OCI-LY7 (cell line): Measurements from ENCODE around the gene LRP4. TPM values are rescaled to one million over a fixed set of nuclear protein-coding genes. Genes with fewer than 3 reads are reported as not detected.

Source experiments
- BruUV-seq: library from RNA; stranded (reverse); fragments of 400-500 nt; replicated peaks from 2 replicates; lab custom pipeline; 2021; lab: Mats Ljungman, UMichigan
- CTCF ChIA-PET: fragments of 300-600 bp; sonication (Branson Sonifier 250); formaldehyde crosslinking; loops from one replicate; lab custom pipeline; 2022; ENCODE audit warnings: antibody characterized with exemption; ENCODE audit not compliant: unreplicated experiment; lab: Charles Lee
- POLR2A ChIA-PET: fragments of 300-600 bp; sonication (Branson Sonifier 250); formaldehyde crosslinking; loops from one replicate; lab custom pipeline; 2022; ENCODE audit warnings: antibody characterized with exemption; lab: Charles Lee
- DNase-seq: peaks from one replicate; pipeline ENCODE4 v3.0.0-alpha.2; 2015; ENCODE audit warnings: low spot score
- H2AFZ ChIP-seq: fragments of 200-600 bp; sonication (generic), shearing (Covaris generic); 2 replicates; pipeline ENCODE4 v1.6.1; 2014; ENCODE audit warnings: mild to moderate bottlenecking, antibody characterized with exemption, low read length, moderate library complexity
- H3K27ac ChIP-seq: fragments of 200-600 bp; sonication (generic); 2 replicates; pipeline ENCODE4 v1.5.1; 2014; ENCODE audit warnings: mixed run types, low read depth, mild to moderate bottlenecking, moderate library complexity, low read length, inconsistent platforms; ENCODE audit not compliant: poor library complexity, severe bottlenecking
- H3K36me3 ChIP-seq: fragments of 200-600 bp; sonication (generic); 2 replicates; pipeline ENCODE4 v1.6.1; 2014; ENCODE audit warnings: mild to moderate bottlenecking, antibody characterized with exemption, low read length, moderate library complexity, mixed read lengths; ENCODE audit not compliant: insufficient read depth
- H3K4me1 ChIP-seq: fragments of 200-600 bp; sonication (generic); 2 replicates; pipeline ENCODE4 v1.5.1; 2014; ENCODE audit warnings: mild to moderate bottlenecking, low read length; ENCODE audit not compliant: insufficient read depth, poor library complexity, severe bottlenecking
- H3K4me2 ChIP-seq: fragments of 200-600 bp; sonication (generic); 2 replicates; pipeline ENCODE4 v1.6.1; 2014; ENCODE audit warnings: mild to moderate bottlenecking, low read length
- H3K4me3 ChIP-seq: fragments of 200-600 bp; sonication (generic); 2 replicates; pipeline ENCODE4 v1.5.1; 2014; ENCODE audit warnings: mild to moderate bottlenecking, low read depth, low read length; ENCODE audit not compliant: poor library complexity, severe bottlenecking
- H3K79me2 ChIP-seq: fragments of 200-600 bp; sonication (generic); 2 replicates; pipeline ENCODE4 v1.6.1; 2016; ENCODE audit warnings: low read depth, mild to moderate bottlenecking, low read length, moderate library complexity, mixed read lengths; ENCODE audit not compliant: insufficient read depth
- H3K9me2 ChIP-seq: fragments of 200-600 bp; sonication (generic); 2 replicates; pipeline ENCODE4 v1.6.1; 2016; ENCODE audit warnings: mild to moderate bottlenecking, low read length, mixed read lengths; ENCODE audit not compliant: insufficient read depth
- H3K9me3 ChIP-seq: fragments of 200-600 bp; sonication (generic); 2 replicates; pipeline ENCODE4 v1.6.1; 2014; ENCODE audit warnings: mild to moderate bottlenecking, mixed run types, low read length, mixed read lengths
- H4K20me1 ChIP-seq: fragments of 200-600 bp; sonication (generic); 2 replicates; pipeline ENCODE4 v1.6.1; 2014; ENCODE audit warnings: mild to moderate bottlenecking, antibody characterized with exemption, low read length, moderate library complexity, mixed read lengths; ENCODE audit not compliant: insufficient read depth
- EZH2phosphoT487 ChIP-seq: fragments of 200-600 bp; sonication (generic); IDR thresholded peaks from 2 replicates; pipeline ENCODE4 v1.6.1; 2018; ENCODE audit warnings: low read depth, borderline replicate concordance, mild to moderate bottlenecking, mixed run types, antibody characterized with exemption, low read length, moderate library complexity, mixed read lengths
- intact Hi-C: fragments of 100-400 bp; cut with micrococcal nuclease; formaldehyde crosslinking; loops from one replicate; pipeline ENCODE4 v1.10.0; 2022; ENCODE audit not compliant: unreplicated experiment
- total RNA-seq, 2 experiments: library from RNA; depleted of rRNA in 1 of 2; stranded (reverse); fragments of >200 nt in 1 of 2; shearing (Covaris generic) in 1 of 2; gene quantifications; 2 replicates each; pipeline ENCODE4 v1.2.3, GENCODE V29; 2014 to 2022
- TF ChIP-seq, protein P1 (sequence below): fragments of 200-600 bp; sonication (generic); conservative IDR thresholded peaks from 2 replicates; pipeline ENCODE4 v1.5.1; 2014; ENCODE audit warnings: mild to moderate bottlenecking, antibody characterized with exemption, low read length, moderate library complexity, mixed read lengths

The LRP4 gene
- total RNA-seq, 2 experiments from 2014 or later, result 19.8 to 28.5 TPM

DNA sequence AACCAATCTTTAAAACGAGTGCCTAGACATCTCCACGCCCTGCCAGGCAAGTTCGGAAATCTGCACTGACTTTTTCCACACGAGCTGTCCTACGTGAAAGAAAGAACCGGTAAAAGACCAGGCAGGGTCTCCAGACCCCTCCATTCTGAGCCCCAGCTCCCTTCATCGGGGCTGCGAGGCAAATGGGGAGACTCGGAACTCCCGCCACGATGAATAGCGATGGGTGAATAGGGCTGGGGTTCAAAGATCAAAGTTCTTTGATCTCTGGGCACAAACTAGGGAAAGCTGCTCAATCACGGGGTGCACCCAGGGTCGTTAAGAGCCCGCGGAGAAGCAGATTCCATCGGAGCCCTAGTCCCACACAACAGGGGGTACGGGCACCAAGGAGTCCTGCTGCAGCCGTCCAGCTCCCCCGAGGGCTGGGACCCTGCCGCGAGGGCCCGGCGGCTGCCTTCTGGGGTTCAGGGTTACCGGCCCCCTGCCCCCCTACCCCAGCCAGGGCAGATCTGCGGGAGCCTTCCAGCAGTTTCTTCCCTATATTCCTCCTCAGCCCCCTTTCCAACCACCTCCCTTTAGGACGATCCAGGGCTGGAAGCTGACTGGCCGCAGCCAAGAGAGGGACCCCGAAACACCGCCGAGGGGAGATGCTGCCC is 1.1 kb downstream of the LRP4 start:
- ChIA-PET POLR2A (interaction anchor here (0.6 to 1.4 kb wide), 5 partner anchors 16 to 195 kb away, joined by 3 to 4 read pairs (median 3); no protein-coding TSS in a partner anchor), CTCF (no interaction called here)
- H4K20me1 ChIP-seq, result no peaks in the 10 kb centered on the region
- H3K9me2 ChIP-seq, result no peaks in the 10 kb centered on the region
- DNase-seq, result no peak
- H3K9me3 ChIP-seq, result no peaks in the 10 kb centered on the region
- no peak overlapping the region for H3K27ac ChIP-seq
- peak overlapping the region; percentile 75 for H3K4me2 ChIP-seq
- TF ChIP-seq EZH2phosphoT487, result no peak
- TF ChIP-seq, protein P1, sequence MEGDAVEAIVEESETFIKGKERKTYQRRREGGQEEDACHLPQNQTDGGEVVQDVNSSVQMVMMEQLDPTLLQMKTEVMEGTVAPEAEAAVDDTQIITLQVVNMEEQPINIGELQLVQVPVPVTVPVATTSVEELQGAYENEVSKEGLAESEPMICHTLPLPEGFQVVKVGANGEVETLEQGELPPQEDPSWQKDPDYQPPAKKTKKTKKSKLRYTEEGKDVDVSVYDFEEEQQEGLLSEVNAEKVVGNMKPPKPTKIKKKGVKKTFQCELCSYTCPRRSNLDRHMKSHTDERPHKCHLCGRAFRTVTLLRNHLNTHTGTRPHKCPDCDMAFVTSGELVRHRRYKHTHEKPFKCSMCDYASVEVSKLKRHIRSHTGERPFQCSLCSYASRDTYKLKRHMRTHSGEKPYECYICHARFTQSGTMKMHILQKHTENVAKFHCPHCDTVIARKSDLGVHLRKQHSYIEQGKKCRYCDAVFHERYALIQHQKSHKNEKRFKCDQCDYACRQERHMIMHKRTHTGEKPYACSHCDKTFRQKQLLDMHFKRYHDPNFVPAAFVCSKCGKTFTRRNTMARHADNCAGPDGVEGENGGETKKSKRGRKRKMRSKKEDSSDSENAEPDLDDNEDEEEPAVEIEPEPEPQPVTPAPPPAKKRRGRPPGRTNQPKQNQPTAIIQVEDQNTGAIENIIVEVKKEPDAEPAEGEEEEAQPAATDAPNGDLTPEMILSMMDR, result no peak
- no peak overlapping the region; the same call in 1 of the 2 replicates for H2AFZ ChIP-seq
- peaks cover 35% of the 10 kb centered on the region; the same call in 1 of the 2 replicates for H3K79me2 ChIP-seq
- intact Hi-C loops, result loop anchor here (5.0 kb wide), 1 partner anchor 85 kb away; no protein-coding TSS in a partner anchor
- H3K36me3 ChIP-seq, result no peaks in the 10 kb centered on the region; the same call in none of the 2 replicates
- no TSS peak for BruUV-seq
- H3K4me1 ChIP-seq, result peaks cover 64% of the 10 kb centered on the region
- H3K4me3 ChIP-seq, result peak overlapping the region; percentile 74

DNA sequence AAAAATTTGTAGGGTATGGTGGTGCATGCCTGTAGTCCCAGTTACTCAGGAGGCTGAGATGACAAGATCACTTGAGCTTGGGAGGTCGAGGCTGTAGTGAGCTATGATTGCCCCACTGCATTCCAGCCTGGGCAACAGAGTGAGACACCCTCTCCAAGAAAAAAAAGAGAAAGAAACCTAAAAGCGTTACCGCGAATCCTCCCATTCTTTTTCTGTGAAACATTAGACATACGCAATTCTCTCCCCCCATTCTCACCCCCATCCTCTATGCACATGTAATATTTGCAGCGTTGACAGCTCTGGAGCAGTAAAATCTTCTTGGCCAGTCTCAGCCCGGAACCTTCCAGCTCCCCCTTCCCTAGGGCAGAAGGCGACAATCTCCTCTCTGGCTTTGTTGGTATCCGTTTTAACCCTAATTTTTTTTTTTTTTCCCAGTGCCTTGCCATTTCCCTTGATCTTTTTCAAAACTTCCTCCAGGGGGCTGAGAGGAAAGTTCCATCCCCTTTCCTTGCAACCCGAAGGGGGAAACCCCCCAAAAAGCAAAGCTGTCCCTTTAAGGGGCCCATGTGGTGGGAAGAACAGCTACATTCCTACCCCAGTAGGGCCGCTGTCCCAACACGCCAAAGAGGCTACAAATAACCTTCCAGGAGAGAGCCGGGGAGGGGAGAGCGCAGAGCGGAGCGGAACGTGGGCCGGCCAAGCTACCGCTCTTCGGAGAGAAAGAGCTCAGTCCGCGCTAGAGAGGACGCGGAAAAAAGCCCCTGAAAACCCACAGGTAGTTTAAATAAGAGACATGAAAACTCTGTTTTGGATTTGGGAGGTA is 1.9 kb downstream of the LRP4 start:
- peak overlapping the region; percentile 75 for H3K4me2 ChIP-seq
- H3K4me1 ChIP-seq, result peaks cover 66% of the 10 kb centered on the region
- TF ChIP-seq EZH2phosphoT487, result no peak
- TF ChIP-seq, protein P1, result peak; percentile 25; the same call in 1 of the 2 replicates
- no peaks in the 10 kb centered on the region for H3K9me2 ChIP-seq
- H3K27ac ChIP-seq, result no peak overlapping the region
- BruUV-seq, result no TSS peak
- H3K36me3 ChIP-seq, result no peaks in the 10 kb centered on the region; the same call in none of the 2 replicates
- H4K20me1 ChIP-seq, result 0 out of 2 replicates have a peak, but pooled peaks cover 3% of the 10 kb centered on the region
- no peak overlapping the region; the same call in 1 of the 2 replicates for H2AFZ ChIP-seq
- no peaks in the 10 kb centered on the region for H3K9me3 ChIP-seq
- ChIA-PET CTCF (no interaction called here), POLR2A (interaction anchor here (0.6 to 1.4 kb wide), 5 partner anchors 9 to 196 kb away, joined by 3 to 4 read pairs (median 3); no protein-coding TSS in a partner anchor)
- DNase-seq, result no peak
- H3K79me2 ChIP-seq, result peaks cover 35% of the 10 kb centered on the region; the same call in 1 of the 2 replicates
- peak overlapping the region; percentile 74 for H3K4me3 ChIP-seq
- intact Hi-C loops, result loop anchor here (5.0 kb wide), 1 partner anchor 86 kb away; no protein-coding TSS in a partner anchor
